GM12875 (cell line): ENCODE data around the gene IL17D.

Experiments used
- H3K4me3 ChIP-seq: one replicate; pipeline ENCODE4 v1.5.1; 2011; ENCODE audit warnings: low read depth, low read length, control low read depth
- TF ChIP-seq, protein P1 (sequence below): IDR thresholded peaks from 2 replicates; pipeline ENCODE4 v1.5.1; 2011; ENCODE audit warnings: low read depth, mild to moderate bottlenecking, control low read depth, inconsistent platforms, low read length, moderate library complexity, borderline replicate concordance; ENCODE audit not compliant: insufficient read depth

Gene IL17D, protein sequence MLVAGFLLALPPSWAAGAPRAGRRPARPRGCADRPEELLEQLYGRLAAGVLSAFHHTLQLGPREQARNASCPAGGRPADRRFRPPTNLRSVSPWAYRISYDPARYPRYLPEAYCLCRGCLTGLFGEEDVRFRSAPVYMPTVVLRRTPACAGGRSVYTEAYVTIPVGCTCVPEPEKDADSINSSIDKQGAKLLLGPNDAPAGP

DNA sequence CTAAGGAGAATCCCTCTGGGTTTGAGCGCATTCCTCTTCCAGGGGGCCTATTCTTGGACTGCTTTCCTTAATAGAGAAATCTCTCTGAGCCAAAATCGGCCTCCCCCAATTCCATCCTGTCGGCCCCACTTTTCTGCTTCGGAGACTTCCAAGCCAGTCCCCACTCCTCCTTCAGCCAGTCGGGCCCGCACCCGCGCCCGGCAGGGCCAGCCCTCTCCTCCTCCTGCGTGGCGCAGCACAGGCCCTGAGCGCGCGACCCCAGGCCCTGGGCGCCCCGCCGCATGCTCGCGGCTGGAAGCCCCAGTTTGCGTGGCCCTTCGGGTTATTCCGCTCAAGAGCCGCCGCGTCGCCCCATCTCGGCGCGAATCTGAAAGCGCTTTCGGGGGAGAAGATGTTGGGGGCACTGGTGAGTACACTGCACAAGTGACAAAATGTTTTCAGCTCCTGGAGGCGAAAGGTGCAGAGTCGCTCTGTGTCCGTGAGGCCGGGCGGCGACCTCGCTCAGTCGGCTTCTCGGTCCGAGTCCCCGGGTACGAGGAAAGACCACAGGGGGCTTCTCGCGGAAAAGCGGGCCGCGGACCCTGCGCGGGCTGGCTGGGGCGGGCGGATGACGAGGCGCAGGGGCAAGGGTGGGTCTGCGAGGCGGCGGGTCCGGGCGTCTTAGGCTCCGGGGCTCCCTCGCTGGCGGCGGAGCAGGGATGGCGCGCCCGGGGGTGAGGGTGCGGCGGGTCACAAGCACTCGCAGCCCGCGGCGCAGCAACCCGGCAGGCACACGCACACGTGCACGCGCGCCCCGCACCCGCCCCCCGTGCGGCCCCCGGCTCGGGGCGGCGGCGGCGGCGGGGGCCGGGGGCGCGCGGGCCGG lies at the start of gene IL17D:
IL17D (plus strand) TSS at position 785 of the 865 bp plus-strand sequence. CDS start 303 bp downstream, outside the sequence.
- peak within 1 kb of the TSS; percentile 79 for H3K4me3 ChIP-seq
- TF ChIP-seq, protein P1, sequence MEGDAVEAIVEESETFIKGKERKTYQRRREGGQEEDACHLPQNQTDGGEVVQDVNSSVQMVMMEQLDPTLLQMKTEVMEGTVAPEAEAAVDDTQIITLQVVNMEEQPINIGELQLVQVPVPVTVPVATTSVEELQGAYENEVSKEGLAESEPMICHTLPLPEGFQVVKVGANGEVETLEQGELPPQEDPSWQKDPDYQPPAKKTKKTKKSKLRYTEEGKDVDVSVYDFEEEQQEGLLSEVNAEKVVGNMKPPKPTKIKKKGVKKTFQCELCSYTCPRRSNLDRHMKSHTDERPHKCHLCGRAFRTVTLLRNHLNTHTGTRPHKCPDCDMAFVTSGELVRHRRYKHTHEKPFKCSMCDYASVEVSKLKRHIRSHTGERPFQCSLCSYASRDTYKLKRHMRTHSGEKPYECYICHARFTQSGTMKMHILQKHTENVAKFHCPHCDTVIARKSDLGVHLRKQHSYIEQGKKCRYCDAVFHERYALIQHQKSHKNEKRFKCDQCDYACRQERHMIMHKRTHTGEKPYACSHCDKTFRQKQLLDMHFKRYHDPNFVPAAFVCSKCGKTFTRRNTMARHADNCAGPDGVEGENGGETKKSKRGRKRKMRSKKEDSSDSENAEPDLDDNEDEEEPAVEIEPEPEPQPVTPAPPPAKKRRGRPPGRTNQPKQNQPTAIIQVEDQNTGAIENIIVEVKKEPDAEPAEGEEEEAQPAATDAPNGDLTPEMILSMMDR, result no peak

DNA sequence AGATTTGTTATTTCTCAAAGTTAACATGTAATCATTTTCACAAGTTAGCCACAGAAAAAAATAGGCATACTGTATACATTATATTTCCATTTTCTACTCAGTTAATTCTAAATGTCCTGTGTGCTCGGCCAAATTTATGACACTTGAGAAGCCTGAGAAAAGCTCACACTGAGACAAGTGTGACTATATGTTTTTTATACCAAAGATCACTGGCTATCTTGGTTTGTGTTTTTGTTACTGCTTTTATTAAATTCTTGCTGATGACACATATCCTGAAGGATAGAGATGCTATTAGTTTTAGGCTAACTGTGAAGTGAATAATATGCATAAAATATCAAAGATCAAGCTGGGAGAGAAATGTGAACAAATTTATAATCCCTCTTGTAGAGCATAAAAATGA lies 49.3 kb upstream of the IL17D start:
- TF ChIP-seq, protein P1, result no peak
- no peak overlapping the region for H3K4me3 ChIP-seq

DNA sequence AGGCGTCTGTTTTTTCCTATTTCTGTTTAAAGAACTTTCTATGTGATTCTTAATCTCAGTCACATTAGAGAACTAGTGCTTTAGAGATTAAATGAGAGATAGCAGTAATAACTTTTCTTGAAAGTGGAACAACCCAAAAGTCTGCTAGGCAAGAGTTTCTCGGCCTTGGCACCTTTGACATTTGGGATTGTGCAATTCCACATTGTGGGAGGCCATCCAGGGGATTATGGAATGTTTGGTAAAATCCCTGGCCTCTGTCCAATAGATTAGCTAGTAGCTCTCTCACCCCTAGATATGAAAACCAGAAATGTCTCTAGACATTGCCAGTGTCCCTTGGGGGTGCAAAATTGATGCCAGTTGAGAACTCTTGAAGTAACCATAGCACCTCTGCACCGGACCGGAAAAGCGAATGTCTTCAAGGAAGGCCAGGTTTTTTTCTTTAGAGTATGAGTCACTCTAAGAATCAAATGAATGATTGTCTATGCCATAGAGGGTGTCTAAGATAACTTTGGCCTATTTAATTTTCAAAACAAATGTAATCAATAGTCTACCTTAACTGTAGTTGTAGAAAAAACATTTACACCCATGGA lies 45.0 kb upstream of the IL17D start:
- TF ChIP-seq, protein P1, result no peak

DNA sequence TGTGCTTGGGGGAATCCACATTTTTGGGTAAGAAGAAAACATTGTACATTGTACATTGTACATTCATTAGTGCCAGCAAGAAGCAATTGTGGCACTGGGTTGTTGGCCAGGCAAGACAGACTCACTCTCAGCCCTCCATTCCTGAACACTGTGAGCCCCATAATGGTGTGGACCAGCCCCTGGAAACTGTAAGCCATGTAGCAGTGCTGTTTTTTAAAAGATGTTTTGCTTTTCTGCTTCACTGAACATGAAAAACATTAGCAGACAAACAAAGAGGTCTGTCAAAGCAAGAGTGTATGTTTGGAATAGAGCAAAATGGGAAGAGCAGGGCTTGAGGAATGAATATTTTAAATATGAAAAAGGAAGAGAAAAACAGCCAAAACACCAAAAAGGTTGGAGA lies 39.1 kb upstream of the IL17D start:
- TF ChIP-seq, protein P1, result no peak

More for the DNA sequence above, 45.0 kb upstream of the IL17D start:
- H3K4me3 ChIP-seq, result no peak overlapping the region

DNA sequence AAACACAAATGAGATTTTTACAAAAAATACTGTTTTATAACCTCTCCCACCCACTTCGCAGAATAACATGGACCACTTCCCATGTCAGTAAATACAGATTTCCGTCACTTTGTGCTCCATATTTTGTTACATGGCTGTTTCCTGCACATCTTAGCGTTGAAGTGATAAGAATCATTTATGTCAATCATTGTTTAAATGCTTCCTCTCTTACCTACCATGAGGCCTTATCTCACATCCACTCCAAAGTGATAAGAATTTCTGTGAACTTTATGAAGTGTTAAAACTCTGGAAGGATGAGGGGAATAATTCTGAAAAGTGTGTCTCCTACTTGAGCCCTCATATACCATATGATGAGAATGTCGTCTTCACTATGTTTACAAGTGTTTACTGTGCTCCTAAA lies 36.6 kb upstream of the IL17D start:
- TF ChIP-seq, protein P1, result no peak
- no peak overlapping the region for H3K4me3 ChIP-seq

More for the DNA sequence above, 39.1 kb upstream of the IL17D start:
- no peak overlapping the region for H3K4me3 ChIP-seq

DNA sequence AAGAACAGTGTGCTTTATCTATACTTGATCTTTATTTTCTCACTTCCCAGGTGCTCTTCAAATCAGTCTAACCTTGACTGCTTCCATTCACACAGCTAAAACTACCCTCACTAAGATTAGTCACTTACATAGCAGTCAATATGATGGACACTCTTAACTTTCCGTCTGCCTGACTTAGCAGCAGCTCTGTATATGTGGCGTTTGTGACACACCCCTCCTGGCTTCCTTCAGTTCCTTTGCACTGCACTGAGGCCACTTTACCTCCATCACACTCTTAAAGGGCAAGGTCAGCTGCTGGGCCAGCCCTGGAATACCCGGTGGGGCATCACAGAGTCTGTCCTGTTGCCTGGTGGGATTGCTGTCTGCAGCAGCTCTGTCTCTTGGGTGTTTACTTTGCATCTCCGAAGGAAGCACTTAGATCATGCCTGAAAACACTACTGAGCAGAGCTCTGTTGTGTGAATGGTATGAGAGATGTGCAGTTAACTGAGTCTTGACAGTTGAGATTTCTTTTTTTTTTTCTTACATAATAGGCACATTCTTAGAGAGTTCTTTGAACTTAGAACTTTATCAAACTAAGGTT lies 35.6 kb upstream of the IL17D start:
- H3K4me3 ChIP-seq, result no peak overlapping the region
- TF ChIP-seq, protein P1, result no peak
